ENCODE data around the gene TPRG1L.

TPRG1L gene

GRCh38 chr1:3585940-3586568 is 38.8 kb upstream of the TPRG1L start:
- WGBS (ENCODE audit: insufficient coverage) = 92% methylated on average over 19 of the region's 19 CpGs

GRCh38 chr1:3586986-3587759 is 37.6 kb upstream of the TPRG1L start:
- no peak for DNase-seq
- Histone ChIP-seq H3K27ac (ENCODE audit: insufficient read depth in 1 of 2, low read depth in 1 of 2, low read length in 2 of 2, poor library complexity in 1 of 2, severe bottlenecking in 2 of 2) (no peak overlapping the region), H3K4me3 (ENCODE audit: control insufficient read depth in 1 of 7, extremely low read depth in 1 of 7, insufficient read depth in 4 of 7, low read depth in 2 of 7, low read length in 6 of 7) (no peak overlapping the region), H3K9me3 (ENCODE audit: control extremely low read depth in 1 of 5, control insufficient read depth in 4 of 5, insufficient read depth in 2 of 5, low read depth in 1 of 5, low read length in 4 of 5) (peaks cover 0 to 3% (median 0%) of the 10 kb centered on the region in 5 experiments), H3K4me1 (ENCODE audit: control extremely low read depth in 1 of 4, control insufficient read depth in 4 of 4, insufficient read depth in 4 of 4, low read length in 3 of 4) (peaks cover 0 to 3% (median 0%) of the 10 kb centered on the region in 4 experiments), H3K36me3 (ENCODE audit: control insufficient read depth in 4 of 4, insufficient read depth in 4 of 4, low read length in 3 of 4) (peaks cover 0 to 19% (median 10%) of the 10 kb centered on the region in 4 experiments), H3K27me3 (replicated peaks in 2 of 5; ENCODE audit: control insufficient read depth in 4 of 5, insufficient read depth in 5 of 5, low read length in 4 of 5) (no peaks in the 10 kb centered on the region)
- WGBS (ENCODE audit: insufficient coverage) = 98% methylated on average over 15 of the region's 24 CpGs
- ChIA-PET POLR2A (interaction anchor here (1.8 kb wide), 1 partner anchor 32 kb away, joined by 5 read pairs; no protein-coding TSS in a partner anchor), CTCF (interaction anchor here (0.8 to 2.9 kb wide), 7 partner anchors 9 to 97 kb away, joined by 3 to 11 read pairs (median 4); no protein-coding TSS in a partner anchor)

More at GRCh38 chr1:3585940-3586568, 38.8 kb upstream of the TPRG1L start:
- POLR2A ChIA-PET = interaction anchor here (1.8 kb wide), 1 partner anchor 33 kb away, joined by 5 read pairs; no protein-coding TSS in a partner anchor
- CTCF ChIA-PET = interaction anchor here (1.4 to 1.5 kb wide), 2 partner anchors 18 to 21 kb away, joined by 3 to 4 read pairs; no protein-coding TSS in a partner anchor
- Histone ChIP-seq H3K4me3 (ENCODE audit: control insufficient read depth in 1 of 7, extremely low read depth in 1 of 7, insufficient read depth in 4 of 7, low read depth in 2 of 7, low read length in 6 of 7) (no peak overlapping the region), H3K27ac (ENCODE audit: insufficient read depth in 1 of 2, low read depth in 1 of 2, low read length in 2 of 2, poor library complexity in 1 of 2, severe bottlenecking in 2 of 2) (no peak overlapping the region), H3K4me1 (ENCODE audit: control extremely low read depth in 1 of 4, control insufficient read depth in 4 of 4, insufficient read depth in 4 of 4, low read length in 3 of 4) (peaks cover 0 to 3% (median 0%) of the 10 kb centered on the region in 4 experiments), H3K27me3 (replicated peaks in 2 of 5; ENCODE audit: control insufficient read depth in 4 of 5, insufficient read depth in 5 of 5, low read length in 4 of 5) (no peaks in the 10 kb centered on the region), H3K9me3 (ENCODE audit: control extremely low read depth in 1 of 5, control insufficient read depth in 4 of 5, insufficient read depth in 2 of 5, low read depth in 1 of 5, low read length in 4 of 5) (peaks cover 0 to 3% (median 0%) of the 10 kb centered on the region in 5 experiments), H3K36me3 (ENCODE audit: control insufficient read depth in 4 of 4, insufficient read depth in 4 of 4, low read length in 3 of 4) (peaks cover 0 to 19% (median 10%) of the 10 kb centered on the region in 4 experiments)
- no peak for DNase-seq

GRCh38 chr1:3588395-3588794 is 36.4 kb upstream of the TPRG1L start:
- ChIA-PET POLR2A (no interaction called here), CTCF (interaction anchor here (0.7 to 2.9 kb wide), 4 partner anchors 9 to 60 kb away, joined by 3 to 11 read pairs (median 4); no protein-coding TSS in a partner anchor)
- peaks cover 0 to 3% (median 0%) of the 10 kb centered on the region in 5 experiments for H3K9me3 ChIP-seq (ENCODE audit: control extremely low read depth in 1 of 5, control insufficient read depth in 4 of 5, insufficient read depth in 2 of 5, low read depth in 1 of 5, low read length in 4 of 5)
- 91% methylated on average over 4 of the region's 5 CpGs for WGBS (ENCODE audit: insufficient coverage)
- H3K4me1 ChIP-seq (ENCODE audit: control extremely low read depth in 1 of 4, control insufficient read depth in 4 of 4, insufficient read depth in 4 of 4, low read length in 3 of 4) = peaks cover 0 to 6% (median 3%) of the 10 kb centered on the region in 4 experiments
- H3K27ac ChIP-seq (ENCODE audit: insufficient read depth in 1 of 2, low read depth in 1 of 2, low read length in 2 of 2, poor library complexity in 1 of 2, severe bottlenecking in 2 of 2) = no peak overlapping the region
- H3K27me3 ChIP-seq (replicated peaks in 2 of 5; ENCODE audit: control insufficient read depth in 4 of 5, insufficient read depth in 5 of 5, low read length in 4 of 5) = no peaks in the 10 kb centered on the region
- DNase-seq = peak in 2 of 3 donors; percentile 40 to 52
- H3K4me3 ChIP-seq (ENCODE audit: control insufficient read depth in 1 of 7, extremely low read depth in 1 of 7, insufficient read depth in 4 of 7, low read depth in 2 of 7, low read length in 6 of 7) = no peak overlapping the region
- peaks cover 0 to 20% (median 9%) of the 10 kb centered on the region in 4 experiments for H3K36me3 ChIP-seq (ENCODE audit: control insufficient read depth in 4 of 4, insufficient read depth in 4 of 4, low read length in 3 of 4)

GRCh38 chr1:3590139-3590763 is 34.6 kb upstream of the TPRG1L start:
- no peak overlapping the region for H3K4me3 ChIP-seq (ENCODE audit: control insufficient read depth in 1 of 7, extremely low read depth in 1 of 7, insufficient read depth in 4 of 7, low read depth in 2 of 7, low read length in 6 of 7)
- ChIA-PET POLR2A (no interaction called here), CTCF (interaction anchor here (1.3 kb wide), 1 partner anchor 10 kb away, joined by 3 read pairs; no protein-coding TSS in a partner anchor)
- peaks cover 0 to 16% (median 9%) of the 10 kb centered on the region in 4 experiments for H3K4me1 ChIP-seq (ENCODE audit: control extremely low read depth in 1 of 4, control insufficient read depth in 4 of 4, insufficient read depth in 4 of 4, low read length in 3 of 4)
- H3K27ac ChIP-seq (ENCODE audit: insufficient read depth in 1 of 2, low read depth in 1 of 2, low read length in 2 of 2, poor library complexity in 1 of 2, severe bottlenecking in 2 of 2) = no peak overlapping the region
- 95% methylated on average over 24 of the region's 27 CpGs for WGBS (ENCODE audit: insufficient coverage)
- no peaks in the 10 kb centered on the region for H3K9me3 ChIP-seq (ENCODE audit: control extremely low read depth in 1 of 5, control insufficient read depth in 4 of 5, insufficient read depth in 2 of 5, low read depth in 1 of 5, low read length in 4 of 5)
- no peaks in the 10 kb centered on the region for H3K27me3 ChIP-seq (replicated peaks in 2 of 5; ENCODE audit: control insufficient read depth in 4 of 5, insufficient read depth in 5 of 5, low read length in 4 of 5)
- peaks cover 0 to 30% (median 11%) of the 10 kb centered on the region in 4 experiments for H3K36me3 ChIP-seq (ENCODE audit: control insufficient read depth in 4 of 4, insufficient read depth in 4 of 4, low read length in 3 of 4)
- no peak for DNase-seq

GRCh38 chr1:3590951-3591865 is 33.6 kb upstream of the TPRG1L start:
- POLR2A ChIA-PET = interaction anchor here (0.6 kb wide), 1 partner anchor 226 kb away, joined by 4 read pairs; no protein-coding TSS in a partner anchor
- 92% methylated on average over 23 of the region's 33 CpGs for WGBS (ENCODE audit: insufficient coverage)
- CTCF ChIA-PET = interaction anchor here (1.3 kb wide), 1 partner anchor 9 kb away, joined by 3 read pairs; no protein-coding TSS in a partner anchor

GRCh38 chr1:3593334-3593733 is 31.5 kb upstream of the TPRG1L start:
- no peaks in the 10 kb centered on the region for H3K9me3 ChIP-seq (ENCODE audit: control extremely low read depth in 1 of 5, control insufficient read depth in 4 of 5, insufficient read depth in 2 of 5, low read depth in 1 of 5, low read length in 4 of 5)
- DNase-seq = no peak
- POLR2A ChIA-PET = no interaction called here
- no peaks in the 10 kb centered on the region for H3K27me3 ChIP-seq (replicated peaks in 2 of 5; ENCODE audit: control insufficient read depth in 4 of 5, insufficient read depth in 5 of 5, low read length in 4 of 5)
- H3K27ac ChIP-seq (ENCODE audit: insufficient read depth in 1 of 2, low read depth in 1 of 2, low read length in 2 of 2, poor library complexity in 1 of 2, severe bottlenecking in 2 of 2) = no peak overlapping the region
- no peak overlapping the region for H3K4me3 ChIP-seq (ENCODE audit: control insufficient read depth in 1 of 7, extremely low read depth in 1 of 7, insufficient read depth in 4 of 7, low read depth in 2 of 7, low read length in 6 of 7)
- 87% methylated on average over 7 of the region's 17 CpGs for WGBS (ENCODE audit: insufficient coverage)
- peaks cover 3 to 27% (median 6%) of the 10 kb centered on the region in 4 experiments for H3K36me3 ChIP-seq (ENCODE audit: control insufficient read depth in 4 of 4, insufficient read depth in 4 of 4, low read length in 3 of 4)
- H3K4me1 ChIP-seq (ENCODE audit: control extremely low read depth in 1 of 4, control insufficient read depth in 4 of 4, insufficient read depth in 4 of 4, low read length in 3 of 4) = peaks cover 0 to 40% (median 27%) of the 10 kb centered on the region in 4 experiments
- CTCF ChIA-PET = interaction anchor here (1.0 to 1.1 kb wide), 2 partner anchors 9 to 50 kb away, joined by 3 read pairs; no protein-coding TSS in a partner anchor

More at GRCh38 chr1:3590951-3591865, 33.6 kb upstream of the TPRG1L start:
- no peaks in the 10 kb centered on the region for H3K27me3 ChIP-seq (replicated peaks in 2 of 5; ENCODE audit: control insufficient read depth in 4 of 5, insufficient read depth in 5 of 5, low read length in 4 of 5)
- peaks cover 3 to 28% (median 9%) of the 10 kb centered on the region in 4 experiments for H3K36me3 ChIP-seq (ENCODE audit: control insufficient read depth in 4 of 4, insufficient read depth in 4 of 4, low read length in 3 of 4)
- no peaks in the 10 kb centered on the region for H3K9me3 ChIP-seq (ENCODE audit: control extremely low read depth in 1 of 5, control insufficient read depth in 4 of 5, insufficient read depth in 2 of 5, low read depth in 1 of 5, low read length in 4 of 5)
- no peak for DNase-seq
- peaks cover 0 to 22% (median 9%) of the 10 kb centered on the region in 4 experiments for H3K4me1 ChIP-seq (ENCODE audit: control extremely low read depth in 1 of 4, control insufficient read depth in 4 of 4, insufficient read depth in 4 of 4, low read length in 3 of 4)
- no peak overlapping the region for H3K4me3 ChIP-seq (ENCODE audit: control insufficient read depth in 1 of 7, extremely low read depth in 1 of 7, insufficient read depth in 4 of 7, low read depth in 2 of 7, low read length in 6 of 7)
- no peak overlapping the region for H3K27ac ChIP-seq (ENCODE audit: insufficient read depth in 1 of 2, low read depth in 1 of 2, low read length in 2 of 2, poor library complexity in 1 of 2, severe bottlenecking in 2 of 2)
